HL-60 (cell line): ENCODE data around the gene TALDO1.
A peak's percentile ranks its signal among the peaks of the same experiment; 100 is the strongest.

Experiments
- DNase-seq, 2 experiments: peaks; one replicate each; pipeline ENCODE4 v3.0.0-alpha.2; 2010 to 2020; ENCODE audit warnings: low read depth in 1 of 2, low spot score in 1 of 2
- H3K27ac ChIP-seq: fragments of 250-450 bp; sonication (Bioruptor Pico); replicated peaks from 2 replicates; pipeline ENCODE4 v1.5.1; 2020; ENCODE audit warnings: mild to moderate bottlenecking, moderate library complexity
- H3K27me3 ChIP-seq: fragments of 250-450 bp; sonication (Bioruptor Pico); 2 replicates; pipeline ENCODE4 v1.5.1; 2021; ENCODE audit warnings: mild to moderate bottlenecking, moderate library complexity; ENCODE audit not compliant: insufficient read depth, poor library complexity, severe bottlenecking
- H3K4me3 ChIP-seq: replicated peaks from 2 replicates; pipeline ENCODE4 v1.5.1; 2011; ENCODE audit warnings: mild to moderate bottlenecking, control low read depth, low read length; ENCODE audit not compliant: insufficient read depth
- GABPA ChIP-seq: IDR thresholded peaks from 2 replicates; pipeline ENCODE4 v1.6.1; 2012; ENCODE audit warnings: low read depth
- POLR2AphosphoS5 ChIP-seq: IDR thresholded peaks from 2 replicates; pipeline ENCODE4 v1.6.1; 2012; ENCODE audit warnings: low read depth
- SPI1 ChIP-seq: IDR thresholded peaks from 2 replicates; pipeline ENCODE4 v1.6.1; 2012; ENCODE audit warnings: low read depth, mild to moderate bottlenecking, borderline replicate concordance
- TF ChIP-seq, protein P1 (sequence below): IDR thresholded peaks from 2 replicates; pipeline ENCODE4 v1.6.1; 2012; ENCODE audit warnings: low read depth; ENCODE audit not compliant: insufficient replicate concordance
- TF ChIP-seq, protein P2 (sequence below): IDR thresholded peaks from one replicate; pipeline ENCODE4 v1.5.1; 2011; ENCODE audit warnings: low read length, control low read depth, inconsistent platforms; ENCODE audit not compliant: insufficient read depth

Gene TALDO1

DNA sequence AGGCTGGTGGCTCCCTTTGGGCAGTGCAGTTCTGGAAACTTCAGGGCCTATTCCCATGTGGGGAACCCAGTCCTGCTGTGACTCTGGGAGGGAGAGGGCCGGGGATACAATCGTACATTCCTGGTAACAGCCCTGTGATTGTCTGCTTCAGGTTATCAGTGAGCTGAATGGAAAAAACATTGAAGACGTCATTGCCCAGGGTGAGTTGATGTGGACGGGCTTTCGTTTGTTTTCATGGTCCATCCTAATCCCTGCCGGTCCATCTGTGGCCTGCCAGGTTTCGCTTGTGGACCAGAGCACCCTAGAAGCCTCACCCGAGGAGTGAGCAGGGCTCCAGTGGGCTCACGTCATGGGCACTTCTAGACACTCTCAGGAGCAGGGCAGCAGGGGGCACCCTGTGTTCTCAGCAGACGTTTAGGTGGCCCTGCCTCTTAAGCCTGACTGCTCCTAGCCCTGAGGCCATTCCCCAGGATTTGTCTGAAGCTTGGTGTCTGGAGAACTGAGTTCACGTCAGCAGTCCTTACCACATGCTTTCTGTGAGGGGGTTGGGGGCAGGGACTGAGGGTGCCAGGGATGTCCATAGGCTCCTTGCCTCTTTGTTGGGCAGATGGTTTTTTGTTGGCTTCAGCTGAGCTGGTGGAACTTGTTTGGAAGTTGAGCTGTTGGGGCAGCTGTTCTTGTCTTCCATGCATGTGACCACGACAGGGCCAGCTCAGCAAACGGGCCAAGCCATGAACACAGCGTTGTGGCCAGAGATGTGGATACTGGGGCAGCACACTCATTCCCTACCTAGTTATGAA is 64.4 kb downstream of the TALDO1 start:
- Histone ChIP-seq H3K27me3 (no peaks in the 10 kb centered on the region), H3K4me3 (peak overlapping the region; percentile 72), H3K27ac (peak overlapping the region; percentile 100)
- TF ChIP-seq, protein P1, sequence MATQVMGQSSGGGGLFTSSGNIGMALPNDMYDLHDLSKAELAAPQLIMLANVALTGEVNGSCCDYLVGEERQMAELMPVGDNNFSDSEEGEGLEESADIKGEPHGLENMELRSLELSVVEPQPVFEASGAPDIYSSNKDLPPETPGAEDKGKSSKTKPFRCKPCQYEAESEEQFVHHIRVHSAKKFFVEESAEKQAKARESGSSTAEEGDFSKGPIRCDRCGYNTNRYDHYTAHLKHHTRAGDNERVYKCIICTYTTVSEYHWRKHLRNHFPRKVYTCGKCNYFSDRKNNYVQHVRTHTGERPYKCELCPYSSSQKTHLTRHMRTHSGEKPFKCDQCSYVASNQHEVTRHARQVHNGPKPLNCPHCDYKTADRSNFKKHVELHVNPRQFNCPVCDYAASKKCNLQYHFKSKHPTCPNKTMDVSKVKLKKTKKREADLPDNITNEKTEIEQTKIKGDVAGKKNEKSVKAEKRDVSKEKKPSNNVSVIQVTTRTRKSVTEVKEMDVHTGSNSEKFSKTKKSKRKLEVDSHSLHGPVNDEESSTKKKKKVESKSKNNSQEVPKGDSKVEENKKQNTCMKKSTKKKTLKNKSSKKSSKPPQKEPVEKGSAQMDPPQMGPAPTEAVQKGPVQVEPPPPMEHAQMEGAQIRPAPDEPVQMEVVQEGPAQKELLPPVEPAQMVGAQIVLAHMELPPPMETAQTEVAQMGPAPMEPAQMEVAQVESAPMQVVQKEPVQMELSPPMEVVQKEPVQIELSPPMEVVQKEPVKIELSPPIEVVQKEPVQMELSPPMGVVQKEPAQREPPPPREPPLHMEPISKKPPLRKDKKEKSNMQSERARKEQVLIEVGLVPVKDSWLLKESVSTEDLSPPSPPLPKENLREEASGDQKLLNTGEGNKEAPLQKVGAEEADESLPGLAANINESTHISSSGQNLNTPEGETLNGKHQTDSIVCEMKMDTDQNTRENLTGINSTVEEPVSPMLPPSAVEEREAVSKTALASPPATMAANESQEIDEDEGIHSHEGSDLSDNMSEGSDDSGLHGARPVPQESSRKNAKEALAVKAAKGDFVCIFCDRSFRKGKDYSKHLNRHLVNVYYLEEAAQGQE: no peak
- TF ChIP-seq, protein P2, sequence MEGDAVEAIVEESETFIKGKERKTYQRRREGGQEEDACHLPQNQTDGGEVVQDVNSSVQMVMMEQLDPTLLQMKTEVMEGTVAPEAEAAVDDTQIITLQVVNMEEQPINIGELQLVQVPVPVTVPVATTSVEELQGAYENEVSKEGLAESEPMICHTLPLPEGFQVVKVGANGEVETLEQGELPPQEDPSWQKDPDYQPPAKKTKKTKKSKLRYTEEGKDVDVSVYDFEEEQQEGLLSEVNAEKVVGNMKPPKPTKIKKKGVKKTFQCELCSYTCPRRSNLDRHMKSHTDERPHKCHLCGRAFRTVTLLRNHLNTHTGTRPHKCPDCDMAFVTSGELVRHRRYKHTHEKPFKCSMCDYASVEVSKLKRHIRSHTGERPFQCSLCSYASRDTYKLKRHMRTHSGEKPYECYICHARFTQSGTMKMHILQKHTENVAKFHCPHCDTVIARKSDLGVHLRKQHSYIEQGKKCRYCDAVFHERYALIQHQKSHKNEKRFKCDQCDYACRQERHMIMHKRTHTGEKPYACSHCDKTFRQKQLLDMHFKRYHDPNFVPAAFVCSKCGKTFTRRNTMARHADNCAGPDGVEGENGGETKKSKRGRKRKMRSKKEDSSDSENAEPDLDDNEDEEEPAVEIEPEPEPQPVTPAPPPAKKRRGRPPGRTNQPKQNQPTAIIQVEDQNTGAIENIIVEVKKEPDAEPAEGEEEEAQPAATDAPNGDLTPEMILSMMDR: no peak
- peak in 1 of 2 experiments; percentile 41 for DNase-seq

DNA sequence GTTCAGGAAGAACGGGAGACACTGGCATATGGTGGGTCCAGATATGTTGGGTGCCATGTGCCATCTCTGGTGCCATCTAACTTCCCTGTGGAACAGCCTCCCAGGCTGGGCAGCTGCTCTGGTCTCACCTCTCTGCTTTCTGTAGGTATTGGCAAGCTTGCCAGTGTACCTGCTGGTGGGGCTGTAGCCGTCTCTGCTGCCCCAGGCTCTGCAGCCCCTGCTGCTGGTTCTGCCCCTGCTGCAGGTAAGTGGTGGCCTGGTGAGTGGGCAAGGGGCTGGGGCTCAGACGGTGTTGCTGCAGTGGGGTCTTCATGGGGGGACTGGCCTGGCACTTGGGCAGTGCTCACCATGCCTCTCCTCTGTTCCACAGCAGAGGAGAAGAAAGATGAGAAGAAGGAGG is 65.1 kb downstream of the TALDO1 start:
- Histone ChIP-seq H3K4me3 (no peak overlapping the region), H3K27me3 (no peaks in the 10 kb centered on the region), H3K27ac (peak overlapping the region; percentile 100)
- TF ChIP-seq POLR2AphosphoS5 (no peak; the same call in 1 of the 2 replicates), SPI1 (no peak), GABPA (no peak)
- DNase-seq: no peak

DNA sequence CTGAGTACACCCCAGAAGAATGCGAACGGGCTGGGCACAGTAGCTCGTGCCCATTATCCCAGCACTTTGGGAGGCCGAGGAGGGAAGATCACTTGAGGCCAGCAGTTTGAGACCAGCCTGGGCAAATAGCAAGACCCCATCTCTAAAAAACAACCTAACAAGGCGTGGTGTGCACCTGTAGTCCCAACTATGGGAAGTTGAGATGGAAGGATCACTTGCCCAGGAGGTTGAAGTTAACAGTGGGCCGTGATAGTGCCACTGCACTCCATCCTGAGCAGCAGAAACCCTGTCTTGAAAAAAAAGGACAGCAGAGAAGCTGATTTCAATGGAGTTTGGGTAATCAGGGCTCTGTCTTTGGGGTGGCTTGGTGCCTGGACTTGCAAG is 65.8 kb downstream of the TALDO1 start:
- TF ChIP-seq GABPA (no peak), POLR2AphosphoS5 (no peak), SPI1 (no peak)
- TF ChIP-seq, protein P2: no peak
- TF ChIP-seq, protein P1: no peak
- no peak overlapping the region for H3K27ac ChIP-seq
- no peaks in the 10 kb centered on the region for H3K27me3 ChIP-seq
- no peak overlapping the region for H3K4me3 ChIP-seq
- no peak for DNase-seq

DNA sequence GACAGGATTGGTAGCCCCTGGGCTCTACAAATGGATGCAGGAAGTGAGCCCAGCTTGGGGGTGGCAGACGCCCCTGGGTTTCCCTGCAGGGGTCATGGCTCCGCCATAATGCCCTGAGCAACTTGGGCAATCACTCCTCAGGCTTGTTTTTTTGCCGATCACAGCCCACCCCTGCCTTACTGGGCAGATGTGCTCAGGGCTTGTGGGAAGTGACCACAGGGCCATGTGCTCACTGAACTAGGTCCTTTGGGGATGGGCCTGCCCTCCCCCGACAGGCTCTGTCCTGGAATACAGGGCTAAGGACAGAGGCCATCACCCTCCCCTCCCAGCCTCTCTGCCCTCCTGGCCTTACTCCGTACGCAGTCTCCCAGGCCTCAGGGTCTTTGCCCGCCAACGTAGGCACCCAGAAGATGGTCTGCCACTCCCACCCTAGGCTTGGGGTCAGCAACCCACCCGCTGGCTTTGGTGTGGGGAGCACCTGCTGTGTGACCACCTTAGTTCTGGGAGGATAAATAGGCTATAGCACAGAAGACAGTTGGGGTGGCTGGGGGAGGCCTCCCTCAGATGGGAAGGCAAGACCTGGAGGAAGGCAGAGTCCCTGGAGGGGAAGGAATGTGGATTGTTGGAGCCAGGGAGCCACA is 66.3 kb downstream of the TALDO1 start:
- H3K27ac ChIP-seq: 0 out of 2 replicates have a peak overlapping the region, but pooled peaks have one; percentile 23
- no peak for DNase-seq
- TF ChIP-seq, protein P1: no peak
- peak; percentile 79 for TF ChIP-seq POLR2AphosphoS5
- no peaks in the 10 kb centered on the region for H3K27me3 ChIP-seq
- H3K4me3 ChIP-seq: no peak overlapping the region
